K562 (cell line): Measurements from ENCODE around the gene PGR. TPM values are rescaled to one million over a fixed set of nuclear protein-coding genes. Genes with fewer than 3 reads are reported as not detected.

Source experiments
- ATAC-seq: fragments of 200-7000 bp; cut with Tn5 transposase; 3 replicates; pipeline ENCODE4 v1.9.1; 2020; ENCODE audit warnings: moderate library complexity
- BruUV-seq: library from RNA; stranded (reverse); fragments of 400-500 nt; replicated peaks from 2 replicates; lab custom pipeline; 2021; lab: Mats Ljungman, UMichigan
- CTCF ChIA-PET: fragments of 300-600 bp; formaldehyde crosslinking; extraction: SDS; loops from one replicate; lab custom pipeline; 2021; ENCODE audit warnings: low intra/inter-chr PET ratio; lab: Yijun Ruan, JAX
- POLR2A ChIA-PET: fragments of 300-600, 350-650 bp; sonication (Branson Sonifier 250); formaldehyde crosslinking; extraction: SDS; loops from one replicate; lab custom pipeline; 2021; ENCODE audit warnings: antibody characterized with exemption, inconsistent platforms; lab: Yijun Ruan, JAX
- DNase-seq, 4 experiments: peaks; one replicate each; pipeline versions ENCODE4 v3.0.0 to v3.0.0-alpha.2; 2011 to 2018; ENCODE audit warnings: low spot score in 3 of 4, mixed read lengths in 3 of 4; ENCODE audit errors: extremely low read depth in 1 of 4
- FAIRE-seq: peaks from 2 replicates; lab custom pipeline; 2011; peaks lifted over from hg19 to GRCh38; lab: Jason Lieb, UNC
- H2AFZ ChIP-seq: 2 replicates; pipeline ENCODE4 v1.6.0; 2011; ENCODE audit warnings: low read depth, low read length, control low read depth, inconsistent platforms
- H3K27ac ChIP-seq: fragments of 200-600 bp; 3 replicates; pipeline ENCODE4 v1.8.0; 2011; ENCODE audit warnings: low read depth, mild to moderate bottlenecking, control low read depth, inconsistent platforms, low read length, moderate library complexity, mixed read lengths; ENCODE audit errors: extremely low read depth
- H3K27me3 ChIP-seq, 2 experiments: fragments of 300-600 bp in 1 of 2; 2 replicates in 1 of 2; 3 replicates in 1 of 2; pipeline versions ENCODE4 v1.6.0 to v1.8.0; 2011; ENCODE audit warnings: inconsistent platforms in 2 of 2, low read length in 2 of 2, mild to moderate bottlenecking in 1 of 2, mixed read lengths in 1 of 2, moderate library complexity in 1 of 2; ENCODE audit not compliant: control insufficient read depth in 2 of 2, insufficient read depth in 2 of 2
- H3K36me3 ChIP-seq: fragments of 300-600 bp; 3 replicates; pipeline ENCODE4 v1.8.0; 2011; ENCODE audit warnings: mild to moderate bottlenecking, low read length, inconsistent platforms; ENCODE audit not compliant: control insufficient read depth, insufficient read depth
- H3K4me1 ChIP-seq, 2 experiments: fragments of 200-600 bp in 1 of 2; replicated peaks in 1 of 2; 2 replicates in 1 of 2; 3 replicates in 1 of 2; pipeline versions ENCODE4 v1.5.1 to v1.8.0; 2011; ENCODE audit warnings: inconsistent platforms in 2 of 2, low read length in 2 of 2, mild to moderate bottlenecking in 1 of 2, mixed read lengths in 1 of 2, moderate library complexity in 1 of 2; ENCODE audit not compliant: control insufficient read depth in 2 of 2, insufficient read depth in 2 of 2
- H3K4me2 ChIP-seq: 2 replicates; pipeline ENCODE4 v1.6.1; 2011; ENCODE audit warnings: low read length, control low read depth, inconsistent platforms, mixed read lengths; ENCODE audit not compliant: insufficient read depth
- H3K4me3 ChIP-seq: fragments of 200-600 bp; sonication (generic), shearing (Covaris generic); 2 replicates; pipeline ENCODE4 v1.5.1; 2016; ENCODE audit warnings: control low read depth, inconsistent platforms
- H3K79me2 ChIP-seq: fragments of 200-600 bp; 3 replicates; pipeline ENCODE4 v1.8.0; 2011; ENCODE audit warnings: low read length, inconsistent platforms; ENCODE audit not compliant: control insufficient read depth, insufficient read depth
- H3K9ac ChIP-seq, 2 experiments: 2 replicates each; pipeline versions ENCODE4 v1.6.0 to v1.6.1; 2011; ENCODE audit warnings: low read depth in 2 of 2, low read length in 2 of 2, control low read depth in 1 of 2, inconsistent platforms in 1 of 2, mild to moderate bottlenecking in 1 of 2, mixed read lengths in 1 of 2; ENCODE audit not compliant: insufficient read depth in 1 of 2
- H3K9me1 ChIP-seq: one replicate; pipeline ENCODE4 v1.6.0; 2011; ENCODE audit warnings: inconsistent platforms, mild to moderate bottlenecking, low read length, moderate library complexity; ENCODE audit not compliant: control insufficient read depth, insufficient read depth
- H3K9me3 ChIP-seq: replicated peaks from 2 replicates; pipeline ENCODE4 v1.5.1; 2011; ENCODE audit warnings: low read depth, low read length, inconsistent platforms; ENCODE audit not compliant: control insufficient read depth, insufficient read depth
- H4K20me1 ChIP-seq: replicated peaks from 2 replicates; pipeline ENCODE4 v1.6.1; 2011; ENCODE audit warnings: low read length, inconsistent platforms, mixed read lengths; ENCODE audit not compliant: control insufficient read depth, insufficient read depth
- ATF3 ChIP-seq, 2 experiments: fragments of 450-650 bp in 1 of 2; sonication (generic) in 1 of 2; formaldehyde crosslinking in 1 of 2; IDR thresholded peaks in 1 of 2; conservative IDR thresholded peaks in 1 of 2; 2 replicates each; pipeline versions ENCODE4 v1.6.1 to v1.8.1; 2016 to 2023; ENCODE audit warnings: mild to moderate bottlenecking in 2 of 2, moderate library complexity in 2 of 2, inconsistent platforms in 1 of 2, missing genetic modification reagents in 1 of 2
- EGR1 ChIP-seq: fragments of 450-650 bp; conservative IDR thresholded peaks from 2 replicates; pipeline ENCODE4 v1.6.1; 2017; ENCODE audit warnings: mild to moderate bottlenecking
- FOXM1 ChIP-seq, 2 experiments: fragments of 450-650 bp in 1 of 2; sonication (generic) in 1 of 2; formaldehyde crosslinking in 1 of 2; IDR thresholded peaks; 2 replicates each; pipeline versions ENCODE4 v1.6.1 to v1.9.0; 2017 to 2022; ENCODE audit warnings: low read depth in 2 of 2, mild to moderate bottlenecking in 2 of 2, missing genetic modification reagents in 1 of 2, moderate library complexity in 1 of 2
- GABPA ChIP-seq: fragments of 200-800 bp; sonication (Bioruptor generic); conservative IDR thresholded peaks from 2 replicates; pipeline ENCODE4 v1.6.1; 2016; ENCODE audit warnings: low read depth, missing genetic modification characterization, missing compliant biosample characterization
- GTF2E2 ChIP-seq: fragments of 200-800 bp; sonication (Bioruptor generic); IDR thresholded peaks from 2 replicates; pipeline ENCODE4 v1.6.1; 2016; ENCODE audit warnings: missing genetic modification characterization, missing compliant biosample characterization
- MAFK ChIP-seq: IDR thresholded peaks from 2 replicates; pipeline ENCODE4 v1.6.1; 2011; ENCODE audit warnings: low read length, improper control_type of control experiment
- NCOA4 ChIP-seq: fragments of 450-650 bp; IDR thresholded peaks from 2 replicates; pipeline ENCODE4 v1.6.1; 2018; ENCODE audit warnings: mild to moderate bottlenecking; ENCODE audit not compliant: partially characterized antibody
- PTRF ChIP-seq: fragments of 450-650 bp; IDR thresholded peaks from 2 replicates; pipeline ENCODE4 v1.6.1; 2016; ENCODE audit warnings: mild to moderate bottlenecking, missing genetic modification characterization, missing compliant biosample characterization
- RERE ChIP-seq: sonication (generic); formaldehyde crosslinking; IDR thresholded peaks from 2 replicates; pipeline ENCODE4 v1.8.0; 2023; ENCODE audit warnings: missing genetic modification reagents, mild to moderate bottlenecking, borderline replicate concordance
- RFX7 ChIP-seq: fragments of 250-450 bp; sonication (Bioruptor Pico); IDR thresholded peaks from 2 replicates; pipeline ENCODE4 v1.5.1; 2021; ENCODE audit warnings: mild to moderate bottlenecking
- SMARCC2 ChIP-seq: fragments of 450-650 bp; IDR thresholded peaks from 2 replicates; pipeline ENCODE4 v1.6.1; 2017; ENCODE audit warnings: antibody characterized with exemption, moderate library complexity, mild to moderate bottlenecking, low read depth
- TAF9B ChIP-seq: fragments of 450-650 bp; IDR thresholded peaks from 2 replicates; pipeline ENCODE4 v1.6.1; 2018; ENCODE audit warnings: mild to moderate bottlenecking; ENCODE audit not compliant: partially characterized antibody
- TAL1 ChIP-seq: fragments of 450-650 bp; IDR thresholded peaks from 2 replicates; pipeline ENCODE4 v1.6.1; 2016; ENCODE audit warnings: mild to moderate bottlenecking
- TEAD4 ChIP-seq, 2 experiments: sonication (generic) in 1 of 2; formaldehyde crosslinking in 1 of 2; IDR thresholded peaks; 2 replicates each; pipeline versions ENCODE4 v1.6.1 to v1.8.0; 2012 to 2022; ENCODE audit warnings: borderline replicate concordance in 1 of 2, inconsistent platforms in 1 of 2, low read length in 1 of 2, mild to moderate bottlenecking in 1 of 2, missing genetic modification reagents in 1 of 2
- YBX1 ChIP-seq: fragments of 450-650 bp; IDR thresholded peaks from 2 replicates; pipeline ENCODE4 v1.7.1; 2016; ENCODE audit warnings: mild to moderate bottlenecking
- ZNF232 ChIP-seq: sonication (generic); formaldehyde crosslinking; IDR thresholded peaks from 2 replicates; pipeline ENCODE4 v1.8.0; 2022; ENCODE audit warnings: mild to moderate bottlenecking, missing genetic modification reagents
- ZZZ3 ChIP-seq: fragments of 450-650 bp; IDR thresholded peaks from 2 replicates; pipeline ENCODE4 v1.6.1; 2016; ENCODE audit warnings: antibody characterized with exemption, mild to moderate bottlenecking, moderate library complexity
- WGBS: fragments of 100-300 bp; shearing (Covaris generic); methylation state at CpG from one replicate; pipeline ENCODE4 v1.1.6; 2016; ENCODE audit warnings: low coverage, mixed read lengths; ENCODE audit not compliant: insufficient coverage; ENCODE audit errors: missing lambda C conversion rate; 5-methylcytosine and 5-hydroxymethylcytosine counted together
- in situ Hi-C: fragments of 300-500 bp; cut with MboI; formaldehyde crosslinking; loops from 4 replicates; pipeline ENCODE4 v1.15.0; 2018; ENCODE audit warnings: inconsistent platforms, mixed read lengths
- intact Hi-C: fragments of 100-400 bp; cut with micrococcal nuclease; formaldehyde crosslinking; loops from 2 replicates; pipeline ENCODE4 v1.14.2; 2022
- polyA plus RNA-seq, 8 experiments: library from polyadenylated mRNA; depleted of rRNA in 4 of 8; stranded (reverse) in 5 of 8; unstranded in 3 of 8; fragments of >200 nt; fragmentation: Nextera tagmentation in 2 of 8; fragmentation: Illumina TruSeq in 1 of 8; extraction: Ambion mirVana in 2 of 8; extraction: Trizol in 1 of 8; gene quantifications; 2 replicates each; pipeline versions ENCODE4 v1.2.1 to v1.2.3, GENCODE V29; 2011 to 2014; ENCODE audit warnings: inconsistent platforms in 1 of 8, missing spikeins in 1 of 8
- total RNA-seq, 7 experiments: library from RNA; depleted of rRNA in 6 of 7; stranded (reverse); fragments of >200 nt in 6 of 7; fragmentation: Illumina TruSeq in 2 of 7; extraction: Trizol in 2 of 7; gene quantifications; 2 replicates each; pipeline versions ENCODE4 v1.2.1 to v1.2.3, GENCODE V29; 2011 to 2021; ENCODE audit warnings: low replicate concordance in 1 of 7

The PGR gene
- total and polyA plus RNA-seq, 9 of the 15 experiments (the other 6 are each of a cell fraction or from before 2014, with no cell fraction given), result 0.43 to 2.4 (median 1.3) TPM

GRCh38 chr11:101133190-101133589 is 3.6 kb upstream of the PGR start:
- H3K9me3 ChIP-seq, result no peaks in the 10 kb centered on the region
- peaks cover 0 to 7% of the 10 kb centered on the region in 2 experiments; a peak in 2 of 5 replicates for H3K27me3 ChIP-seq
- no peak overlapping the region for H2AFZ ChIP-seq
- no peak overlapping the region for H3K9ac ChIP-seq
- in situ Hi-C loops, result no loop called here
- H3K9me1 ChIP-seq, result no peaks in the 10 kb centered on the region
- no peaks in the 10 kb centered on the region for H3K36me3 ChIP-seq
- H3K79me2 ChIP-seq, result no peaks in the 10 kb centered on the region; the same call in 2 of the 3 replicates
- H4K20me1 ChIP-seq, result no peaks in the 10 kb centered on the region
- ATAC-seq, result no peak
- no TSS peak for BruUV-seq
- no peak for FAIRE-seq
- 20% methylated on average over 1 of the region's 1 CpG for WGBS
- H3K4me1 ChIP-seq, result peaks cover 0 to 13% of the 10 kb centered on the region in 2 experiments; a peak in 3 of 5 replicates
- H3K4me2 ChIP-seq, result no peak overlapping the region
- intact Hi-C loops, result no loop called here
- H3K27ac ChIP-seq, result no peak overlapping the region
- ChIA-PET CTCF (no interaction called here), POLR2A (no interaction called here)
- no peak for DNase-seq
- no peak overlapping the region for H3K4me3 ChIP-seq
- TF ChIP-seq EGR1 (no peak), GTF2E2 (no peak), RFX7 (CRISPR knock-in tag) (no peak), GABPA (tag) (no peak), ZNF232 (CRISPR knock-in tag) (no peak), MAFK (no peak), TAF9B (no peak), NCOA4 (no peak), FOXM1 (IDR thresholded peaks at IDR 0.05; ENCODE audit: low read depth) (no peak), FOXM1 (CRISPR knock-in tag; IDR thresholded peaks at IDR 0.05; ENCODE audit: low read depth) (no peak), PTRF (tag) (no peak), YBX1 (no peak), SMARCC2 (no peak), ATF3 (IDR thresholded peaks at IDR 0.05) (no peak), ATF3 (CRISPR knock-in tag; conservative IDR thresholded peaks at IDR 0.05) (no peak), TEAD4 (IDR thresholded peaks at IDR 0.05; ENCODE audit: low read length) (no peak), TEAD4 (CRISPR knock-in tag; IDR thresholded peaks at IDR 0.05; ENCODE audit: borderline replicate concordance) (no peak), TAL1 (no peak), RERE (CRISPR knock-in tag) (no peak), ZZZ3 (no peak)
